Cerebellar nuclear complex (tissue), 1 donor: ENCODE results near the gene GTF2IRD1.
"Not testable (repeated sequence)": the region's sequence is repeated elsewhere in the genome, so short reads cannot be mapped to it uniquely, and the experiment has no call there.

Source experiments
- DNase-seq, 2 experiments: peaks; one replicate each; lab custom pipeline; 2025; lab: John Stamatoyannopoulos, UW

The GTF2IRD1 gene

GRCh38 chr7:74453322-74454011 lies at the start of gene GTF2IRD1:
GTF2IRD1 (plus strand) TSS chr7:74453906; CDS start chr7:74508081, 54,175 bp downstream.
- no peak for DNase-seq

- DNase-seq: no peak
Observed at GRCh38 chr7:74404388-74404700, 49.4 kb upstream of the GTF2IRD1 start.

- DNase-seq: no peak
Observed at GRCh38 chr7:74404741-74405140, 49.0 kb upstream of the GTF2IRD1 start.

GRCh38 chr7:74405191-74405898 lies 48.4 kb upstream of the GTF2IRD1 start:
- DNase-seq: no peak

- no peak for DNase-seq
Observed at GRCh38 chr7:74405899-74406512, 47.7 kb upstream of the GTF2IRD1 start.

GRCh38 chr7:74407958-74408357 lies 45.7 kb upstream of the GTF2IRD1 start:
- no peak for DNase-seq

- no peak for DNase-seq
Observed at GRCh38 chr7:74409571-74409970, 44.1 kb upstream of the GTF2IRD1 start.

- no peak for DNase-seq
Observed at GRCh38 chr7:74410772-74411171, 42.9 kb upstream of the GTF2IRD1 start.

GRCh38 chr7:74411571-74411970 lies 42.1 kb upstream of the GTF2IRD1 start:
- not testable (repeated sequence) for DNase-seq

GRCh38 chr7:74412056-74412455 lies 41.6 kb upstream of the GTF2IRD1 start:
- no peak for DNase-seq

- DNase-seq: no peak
Observed at GRCh38 chr7:74412603-74413002, 41.1 kb upstream of the GTF2IRD1 start.

- not testable (repeated sequence) for DNase-seq
Observed at GRCh38 chr7:74414595-74415333, 38.9 kb upstream of the GTF2IRD1 start.

- peak in 1 of 2 experiments; percentile 53 for DNase-seq
Observed at GRCh38 chr7:74417419-74417971, 36.2 kb upstream of the GTF2IRD1 start.

- DNase-seq: no peak
Observed at GRCh38 chr7:74418076-74418475, 35.6 kb upstream of the GTF2IRD1 start.

- no peak for DNase-seq
Observed at GRCh38 chr7:74418538-74418937, 35.2 kb upstream of the GTF2IRD1 start.

GRCh38 chr7:74419232-74419631 lies 34.5 kb upstream of the GTF2IRD1 start:
- DNase-seq: not testable (repeated sequence)

GRCh38 chr7:74420006-74420405 lies 33.7 kb upstream of the GTF2IRD1 start:
- DNase-seq: no peak

- no peak for DNase-seq
Observed at GRCh38 chr7:74424291-74424880, 29.3 kb upstream of the GTF2IRD1 start.

GRCh38 chr7:74428023-74428422 lies 25.7 kb upstream of the GTF2IRD1 start:
- DNase-seq: no peak

- DNase-seq: no peak
Observed at GRCh38 chr7:74429153-74429747, 24.5 kb upstream of the GTF2IRD1 start.

- not testable (repeated sequence) for DNase-seq
Observed at GRCh38 chr7:74430409-74430808, 23.3 kb upstream of the GTF2IRD1 start.
